Type B pancreatic cell (in vitro differentiated cells): ENCODE results near the gene MKKS. TPM values are rescaled to one million over a fixed set of nuclear protein-coding genes. Genes with fewer than 3 reads are reported as not detected.

ENCODE experiments used
- DNase-seq: peaks from one replicate; pipeline ENCODE4 v3.0.0; 2021; ENCODE audit warnings: mixed read lengths; ENCODE audit not compliant: unreplicated experiment; ENCODE audit errors: extremely low spot score
- H3K27ac Mint-ChIP-seq: 2 replicates; pipeline ENCODE4 v1.8.0; 2021; ENCODE audit warnings: mild to moderate bottlenecking, mixed read lengths
- H3K27me3 Mint-ChIP-seq: 2 replicates; pipeline ENCODE4 v1.8.0; 2021; ENCODE audit warnings: mixed read lengths
- H3K36me3 Mint-ChIP-seq: 2 replicates; pipeline ENCODE4 v1.8.0; 2021; ENCODE audit warnings: mixed read lengths
- H3K4me1 Mint-ChIP-seq: one replicate; pipeline ENCODE4 v1.8.0; 2021; ENCODE audit warnings: mixed read lengths; ENCODE audit not compliant: unreplicated experiment
- H3K4me3 Mint-ChIP-seq: 2 replicates; pipeline ENCODE4 v1.8.0; 2021; ENCODE audit warnings: mild to moderate bottlenecking, mixed read lengths
- H3K9me3 Mint-ChIP-seq: 2 replicates; pipeline ENCODE4 v1.8.0; 2021; ENCODE audit warnings: mixed read lengths
- total RNA-seq: library from RNA; stranded (reverse); gene quantifications from 2 replicates; pipeline ENCODE4 v1.2.1, GENCODE V29; 2021; ENCODE audit warnings: low replicate concordance
- TF ChIP-seq, protein P1 (sequence below): fragments of 200-600 bp; sonication (generic); conservative IDR thresholded peaks from 2 replicates; pipeline ENCODE4 v1.5.0; 2021; ENCODE audit warnings: antibody characterized with exemption, mild to moderate bottlenecking

MKKS gene
- total RNA-seq, 1 donor from 2014 or later: 19.9 TPM

DNA sequence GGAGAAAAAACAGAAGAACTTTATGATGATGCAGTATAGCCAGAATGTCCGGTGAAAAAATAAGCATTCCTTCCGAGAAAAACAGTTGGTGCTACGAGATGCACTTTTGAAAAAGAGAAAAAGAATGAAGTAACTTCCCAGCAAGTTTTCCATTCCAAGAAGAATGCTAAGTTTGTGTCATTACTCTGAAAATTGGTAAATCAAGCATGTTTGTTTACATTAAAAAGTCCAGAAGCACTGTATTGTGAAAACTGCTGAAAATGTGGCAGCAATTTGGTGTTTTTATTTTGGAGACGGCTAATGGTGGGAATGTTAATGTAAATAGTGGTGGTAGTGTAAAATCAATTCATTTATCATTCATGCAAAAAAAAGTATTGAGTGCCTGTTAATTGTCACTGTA lies 46.3 kb downstream of the MKKS start:
- Mint-ChIP-seq H3K27me3 (peaks cover 19% of the 10 kb centered on the region), H3K4me1 (peaks cover 29% of the 10 kb centered on the region), H3K36me3 (peaks cover 4% of the 10 kb centered on the region), H3K9me3 (peaks cover 18% of the 10 kb centered on the region), H3K27ac (no peak overlapping the region), H3K4me3 (no peak overlapping the region)
- TF ChIP-seq, protein P1, sequence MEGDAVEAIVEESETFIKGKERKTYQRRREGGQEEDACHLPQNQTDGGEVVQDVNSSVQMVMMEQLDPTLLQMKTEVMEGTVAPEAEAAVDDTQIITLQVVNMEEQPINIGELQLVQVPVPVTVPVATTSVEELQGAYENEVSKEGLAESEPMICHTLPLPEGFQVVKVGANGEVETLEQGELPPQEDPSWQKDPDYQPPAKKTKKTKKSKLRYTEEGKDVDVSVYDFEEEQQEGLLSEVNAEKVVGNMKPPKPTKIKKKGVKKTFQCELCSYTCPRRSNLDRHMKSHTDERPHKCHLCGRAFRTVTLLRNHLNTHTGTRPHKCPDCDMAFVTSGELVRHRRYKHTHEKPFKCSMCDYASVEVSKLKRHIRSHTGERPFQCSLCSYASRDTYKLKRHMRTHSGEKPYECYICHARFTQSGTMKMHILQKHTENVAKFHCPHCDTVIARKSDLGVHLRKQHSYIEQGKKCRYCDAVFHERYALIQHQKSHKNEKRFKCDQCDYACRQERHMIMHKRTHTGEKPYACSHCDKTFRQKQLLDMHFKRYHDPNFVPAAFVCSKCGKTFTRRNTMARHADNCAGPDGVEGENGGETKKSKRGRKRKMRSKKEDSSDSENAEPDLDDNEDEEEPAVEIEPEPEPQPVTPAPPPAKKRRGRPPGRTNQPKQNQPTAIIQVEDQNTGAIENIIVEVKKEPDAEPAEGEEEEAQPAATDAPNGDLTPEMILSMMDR: no peak
- no peak for DNase-seq

DNA sequence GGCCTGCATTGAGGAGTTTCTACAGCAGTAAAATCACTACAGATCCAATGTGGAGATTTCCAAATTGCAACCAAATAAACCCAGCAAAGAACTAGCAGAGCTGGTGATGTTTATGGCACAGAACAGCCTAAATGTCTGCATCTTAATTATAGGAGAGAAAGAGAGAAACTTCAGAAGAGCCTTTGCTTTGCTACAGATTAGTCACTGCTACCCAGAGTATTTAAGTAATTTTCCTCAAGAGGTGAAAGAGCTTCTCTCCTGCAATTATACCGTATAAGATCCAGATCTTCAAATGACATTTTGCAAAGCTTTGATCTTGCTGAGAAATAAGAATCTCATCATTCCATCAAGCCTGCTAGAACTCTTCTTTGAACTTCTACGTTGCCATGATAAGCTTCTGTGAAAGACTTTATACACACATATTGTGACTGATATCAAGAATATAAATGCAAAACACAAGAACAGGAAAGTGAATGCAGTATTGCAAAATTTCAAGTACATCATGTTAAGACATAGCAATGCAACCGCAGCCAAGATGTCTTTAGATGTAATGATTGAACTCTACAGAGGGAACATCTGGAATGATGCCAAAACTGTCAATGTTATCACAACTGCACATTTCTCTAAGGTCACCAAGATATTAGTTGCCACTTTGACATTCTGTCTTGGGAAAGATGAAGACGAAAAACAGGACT lies 48.0 kb downstream of the MKKS start:
- Mint-ChIP-seq H3K4me1 (peaks cover 29% of the 10 kb centered on the region), H3K36me3 (peaks cover 4% of the 10 kb centered on the region), H3K27me3 (peaks cover 19% of the 10 kb centered on the region), H3K4me3 (peak overlapping the region; percentile 10), H3K9me3 (peaks cover 18% of the 10 kb centered on the region), H3K27ac (no peak overlapping the region)
- no peak for DNase-seq
- TF ChIP-seq, protein P1: no peak

DNA sequence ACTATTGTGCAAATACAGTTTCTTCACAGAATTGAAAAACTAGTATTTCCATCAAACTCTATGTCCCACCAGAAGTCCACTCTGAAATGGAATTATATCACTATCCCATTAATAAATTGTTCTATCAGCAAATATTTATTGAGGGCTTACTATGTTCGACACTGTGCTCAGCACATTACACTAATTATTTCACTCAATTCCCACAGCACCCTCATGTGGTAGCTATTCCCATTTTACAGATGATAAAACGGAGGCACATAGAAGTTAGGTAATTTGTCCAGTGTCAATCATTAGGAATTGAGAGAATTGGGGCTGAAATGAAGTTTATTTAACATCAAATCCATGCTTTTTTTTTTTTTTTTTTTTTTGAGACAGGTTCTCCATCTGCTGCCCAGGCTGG lies 52.5 kb downstream of the MKKS start:
- Mint-ChIP-seq H3K27ac (no peak overlapping the region), H3K36me3 (peaks cover 4% of the 10 kb centered on the region)

DNA sequence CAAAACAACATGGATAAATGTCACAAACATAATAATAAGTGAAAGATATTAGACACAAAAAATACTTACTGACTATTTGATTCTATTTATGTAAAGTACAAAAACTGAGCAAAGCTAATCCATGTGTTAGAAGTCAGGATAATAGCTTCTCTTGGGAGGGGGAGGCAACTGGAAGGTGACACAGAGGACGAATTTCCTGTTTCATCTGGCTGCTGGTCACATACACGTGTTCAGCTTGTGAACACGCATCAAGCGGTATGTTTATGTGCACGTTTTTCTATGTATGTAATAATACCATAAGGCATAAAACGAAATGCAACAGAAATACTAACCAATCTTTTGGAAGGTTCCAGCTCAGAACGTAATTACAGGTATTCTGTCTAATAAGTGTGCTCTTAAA lies 54.3 kb downstream of the MKKS start:
- Mint-ChIP-seq H3K36me3 (peaks cover 4% of the 10 kb centered on the region), H3K9me3 (peaks cover 6% of the 10 kb centered on the region), H3K27ac (no peak overlapping the region), H3K4me1 (peaks cover 4% of the 10 kb centered on the region), H3K27me3 (peaks cover 8% of the 10 kb centered on the region), H3K4me3 (no peak overlapping the region)
- TF ChIP-seq, protein P1: no peak
- DNase-seq: no peak

More for the DNA sequence above, 52.5 kb downstream of the MKKS start:
- H3K27me3 Mint-ChIP-seq: peaks cover 14% of the 10 kb centered on the region
- no peak for DNase-seq
- H3K4me1 Mint-ChIP-seq: peaks cover 13% of the 10 kb centered on the region
- no peak overlapping the region for H3K4me3 Mint-ChIP-seq
- TF ChIP-seq, protein P1: no peak
- H3K9me3 Mint-ChIP-seq: peaks cover 11% of the 10 kb centered on the region

DNA sequence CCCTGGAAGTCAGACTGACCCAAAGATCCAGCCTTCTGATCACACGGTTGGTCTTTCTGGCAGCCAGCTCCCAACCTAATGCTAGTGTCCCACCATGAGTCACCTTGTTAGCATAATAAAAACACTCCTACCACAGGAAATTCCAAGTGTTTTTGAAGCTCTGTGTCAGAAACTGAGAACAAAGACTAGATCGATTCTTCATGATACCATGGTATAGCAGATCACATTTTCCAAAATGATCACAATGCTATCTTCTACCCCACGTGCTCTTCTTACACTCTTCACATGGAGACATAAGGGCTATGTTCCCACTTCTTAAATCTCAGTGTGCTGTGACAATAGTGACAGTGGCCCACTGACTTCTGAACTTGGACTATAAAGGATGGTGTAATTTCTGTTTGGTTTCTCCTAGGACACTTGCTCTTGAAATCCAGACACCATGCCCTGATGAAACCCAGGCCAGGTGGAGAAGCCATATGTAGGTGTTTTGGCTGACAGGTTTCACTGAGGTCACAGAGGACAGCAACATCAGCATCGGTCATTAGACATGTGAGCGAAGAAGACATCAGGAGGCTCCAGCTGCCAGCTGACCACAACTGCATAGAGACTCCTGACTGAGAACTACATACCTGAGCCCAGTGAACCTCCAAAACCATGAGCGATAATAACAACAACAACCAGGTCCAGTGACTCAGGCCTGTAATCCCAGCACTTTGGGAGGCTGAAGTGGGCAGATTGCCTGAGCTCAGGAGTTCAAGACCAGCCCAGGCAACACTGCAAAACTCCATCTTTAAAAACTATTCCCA lies 57.5 kb downstream of the MKKS start:
- no peak for DNase-seq
- Mint-ChIP-seq H3K9me3 (no peaks in the 10 kb centered on the region), H3K27ac (no peak overlapping the region), H3K27me3 (peaks cover 6% of the 10 kb centered on the region), H3K4me3 (no peak overlapping the region), H3K4me1 (no peaks in the 10 kb centered on the region), H3K36me3 (no peaks in the 10 kb centered on the region)
- TF ChIP-seq, protein P1: no peak
